ENCODE data around the gene OTUD5. TPM values are rescaled to one million over a fixed set of nuclear protein-coding genes. Genes with fewer than 3 reads are reported as not detected.

The OTUD5 gene
- total RNA-seq, 2 donors from 2014 or later = 50.3 to 56.5 TPM

- H3K9me3 Mint-ChIP-seq = peaks cover 49% of the 10 kb centered on the region
- H3K27me3 Mint-ChIP-seq (ENCODE audit: insufficient read depth) = no peaks in the 10 kb centered on the region
- no peaks in the 10 kb centered on the region for H3K27me3 ChIP-seq (ENCODE audit: control insufficient read depth, insufficient read depth, low read length, poor library complexity, severe bottlenecking)
- no peaks in the 10 kb centered on the region for H3K4me1 ChIP-seq (ENCODE audit: control insufficient read depth, insufficient read depth, low read length)
- TF ChIP-seq CTCF (conservative IDR thresholded peaks at IDR 0.05) = no peak
- 93 to 96% methylated on average over 14 to 28 of the region's 28 CpGs for WGBS, 2 experiments (ENCODE audit: insufficient coverage in 1 of 2, insufficient read length in 1 of 2)
- H3K27ac Mint-ChIP-seq = no peak overlapping the region
- no peak overlapping the region for H3K9ac ChIP-seq (ENCODE audit: extremely low read depth, low read length, poor library complexity, severe bottlenecking)
- H3K9me3 ChIP-seq (ENCODE audit: control insufficient read depth, low read length) = no peaks in the 10 kb centered on the region
- H3K4me1 Mint-ChIP-seq = no peaks in the 10 kb centered on the region
- H3K36me3 ChIP-seq (ENCODE audit: control insufficient read depth, insufficient read depth, low read length) = peaks cover 1% of the 10 kb centered on the region
- H3K27ac ChIP-seq (ENCODE audit: low read depth, low read length) = no peak overlapping the region
- H3K4me3 Mint-ChIP-seq = no peak overlapping the region
- H3K36me3 Mint-ChIP-seq (ENCODE audit: low read depth) = peaks cover 4% of the 10 kb centered on the region
- no peak overlapping the region for H3K4me3 ChIP-seq (ENCODE audit: low read length)
- no peak for DNase-seq
Observed at GRCh38 chrX:48969471-48969870, 12.1 kb upstream of the OTUD5 start.

DNA sequence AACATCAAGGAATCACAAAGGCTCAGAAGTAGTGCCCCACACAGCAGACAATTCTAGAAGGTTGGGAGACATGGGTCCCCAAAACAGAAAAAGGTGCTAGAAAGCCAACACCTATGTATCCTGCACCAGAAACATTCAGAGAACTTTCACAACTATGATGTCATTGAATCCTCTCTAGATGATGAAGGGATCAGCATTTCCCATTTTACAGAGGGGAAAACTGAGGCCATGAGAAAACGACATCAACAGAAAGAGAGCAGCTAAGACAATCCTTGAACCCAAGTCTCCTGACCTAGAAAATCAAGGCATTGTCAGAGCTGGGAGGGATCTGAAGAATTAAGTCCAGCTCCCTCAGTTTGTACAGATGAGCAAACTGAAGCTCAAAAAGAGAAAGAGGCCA lies 11.0 kb upstream of the OTUD5 start:
- no peaks in the 10 kb centered on the region for H3K4me1 ChIP-seq (ENCODE audit: control insufficient read depth, insufficient read depth, low read length)
- TF ChIP-seq CTCF (conservative IDR thresholded peaks at IDR 0.05) = no peak
- no peak overlapping the region for H3K4me3 Mint-ChIP-seq
- no peaks in the 10 kb centered on the region for H3K27me3 Mint-ChIP-seq (ENCODE audit: insufficient read depth)
- no peaks in the 10 kb centered on the region for H3K27me3 ChIP-seq (ENCODE audit: control insufficient read depth, insufficient read depth, low read length, poor library complexity, severe bottlenecking)
- H3K36me3 ChIP-seq (ENCODE audit: control insufficient read depth, insufficient read depth, low read length) = no peaks in the 10 kb centered on the region
- H3K9ac ChIP-seq (ENCODE audit: extremely low read depth, low read length, poor library complexity, severe bottlenecking) = no peak overlapping the region
- no peak overlapping the region for H3K27ac Mint-ChIP-seq
- H3K4me3 ChIP-seq (ENCODE audit: low read length) = no peak overlapping the region
- peaks cover 49% of the 10 kb centered on the region for H3K9me3 Mint-ChIP-seq
- WGBS, 2 experiments (ENCODE audit: insufficient coverage in 1 of 2, insufficient read length in 1 of 2) = 75% methylated on average over 1 of the region's 1 CpG; no CpG with 5 or more reads in 1 of the 2 experiments
- H3K36me3 Mint-ChIP-seq (ENCODE audit: low read depth) = peaks cover 3% of the 10 kb centered on the region
- H3K4me1 Mint-ChIP-seq = no peaks in the 10 kb centered on the region
- no peak for DNase-seq
- no peak overlapping the region for H3K27ac ChIP-seq (ENCODE audit: low read depth, low read length)
- H3K9me3 ChIP-seq (ENCODE audit: control insufficient read depth, low read length) = no peaks in the 10 kb centered on the region

DNA sequence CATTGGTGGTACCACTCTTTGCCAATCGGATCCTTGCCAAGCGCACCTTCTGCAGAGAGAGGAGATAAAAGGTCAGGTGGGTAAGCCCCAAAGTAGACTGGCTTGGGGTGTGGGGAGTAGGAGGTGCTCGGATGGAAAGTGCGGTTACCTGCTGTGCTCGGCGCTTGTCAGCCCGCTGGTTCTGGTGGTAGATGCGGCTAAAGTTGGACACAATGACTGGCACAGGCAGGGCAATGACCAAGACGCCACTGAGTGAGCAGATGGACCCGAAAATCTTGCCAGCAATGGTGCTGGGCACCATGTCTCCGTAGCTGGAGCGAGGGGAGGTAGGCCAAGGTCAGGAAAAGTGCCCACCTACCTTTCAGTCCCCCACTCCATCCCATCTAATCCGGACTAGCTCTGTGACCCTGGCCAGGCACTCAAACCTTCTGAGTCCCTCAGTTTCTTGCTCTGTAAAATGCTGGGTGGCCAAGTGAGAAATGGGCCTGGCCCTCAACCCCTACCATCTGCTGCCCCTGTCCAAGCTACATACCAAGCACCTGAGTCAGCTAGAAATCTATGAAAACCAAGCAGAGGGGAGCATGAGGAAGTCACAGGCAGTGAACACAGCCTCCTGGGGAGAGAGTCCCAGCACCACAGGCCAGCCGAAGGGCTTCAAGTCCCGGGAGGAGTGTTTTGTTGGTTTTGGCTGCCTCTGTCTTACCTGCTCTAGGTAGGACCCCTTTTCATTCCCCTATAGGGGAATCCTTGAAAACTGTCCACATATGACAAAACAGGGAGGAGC lies 9.6 kb upstream of the OTUD5 start:
- H3K4me3 ChIP-seq (ENCODE audit: low read length) = no peak overlapping the region
- H3K27ac ChIP-seq (ENCODE audit: low read depth, low read length) = no peak overlapping the region
- TF ChIP-seq CTCF (conservative IDR thresholded peaks at IDR 0.05) = no peak
- peaks cover 5% of the 10 kb centered on the region for H3K36me3 Mint-ChIP-seq (ENCODE audit: low read depth)
- H3K4me1 Mint-ChIP-seq = no peaks in the 10 kb centered on the region
- no peak overlapping the region for H3K9ac ChIP-seq (ENCODE audit: extremely low read depth, low read length, poor library complexity, severe bottlenecking)
- H3K27me3 ChIP-seq (ENCODE audit: control insufficient read depth, insufficient read depth, low read length, poor library complexity, severe bottlenecking) = no peaks in the 10 kb centered on the region
- H3K27me3 Mint-ChIP-seq (ENCODE audit: insufficient read depth) = no peaks in the 10 kb centered on the region
- no peak overlapping the region for H3K27ac Mint-ChIP-seq
- no peak for DNase-seq
- no peaks in the 10 kb centered on the region for H3K4me1 ChIP-seq (ENCODE audit: control insufficient read depth, insufficient read depth, low read length)
- no peaks in the 10 kb centered on the region for H3K9me3 ChIP-seq (ENCODE audit: control insufficient read depth, low read length)
- H3K36me3 ChIP-seq (ENCODE audit: control insufficient read depth, insufficient read depth, low read length) = no peaks in the 10 kb centered on the region
- WGBS, 2 experiments (ENCODE audit: insufficient coverage in 1 of 2, insufficient read length in 1 of 2) = 94 to 100% methylated on average over 2 to 13 of the region's 15 CpGs
- H3K4me3 Mint-ChIP-seq = no peak overlapping the region
- H3K9me3 Mint-ChIP-seq = peaks cover 49% of the 10 kb centered on the region

Data from endodermal cell (in vitro differentiated cells).